Erythroblast (primary cell): ENCODE data around the gene PDLIM5.

Experiments used
- DNase-seq, 2 experiments: peaks; one replicate each; lab custom pipeline; 2025; lab: John Stamatoyannopoulos, UW
- GATA1 ChIP-seq: IDR thresholded peaks from 2 replicates; pipeline ENCODE4 v1.6.1; 2011; ENCODE audit warnings: low read depth, mild to moderate bottlenecking, control low read depth, low read length, moderate library complexity
- POLR2A ChIP-seq: IDR thresholded peaks from 2 replicates; pipeline ENCODE4 v1.6.1; 2011; ENCODE audit warnings: mild to moderate bottlenecking, low read length

PDLIM5 gene

DNA sequence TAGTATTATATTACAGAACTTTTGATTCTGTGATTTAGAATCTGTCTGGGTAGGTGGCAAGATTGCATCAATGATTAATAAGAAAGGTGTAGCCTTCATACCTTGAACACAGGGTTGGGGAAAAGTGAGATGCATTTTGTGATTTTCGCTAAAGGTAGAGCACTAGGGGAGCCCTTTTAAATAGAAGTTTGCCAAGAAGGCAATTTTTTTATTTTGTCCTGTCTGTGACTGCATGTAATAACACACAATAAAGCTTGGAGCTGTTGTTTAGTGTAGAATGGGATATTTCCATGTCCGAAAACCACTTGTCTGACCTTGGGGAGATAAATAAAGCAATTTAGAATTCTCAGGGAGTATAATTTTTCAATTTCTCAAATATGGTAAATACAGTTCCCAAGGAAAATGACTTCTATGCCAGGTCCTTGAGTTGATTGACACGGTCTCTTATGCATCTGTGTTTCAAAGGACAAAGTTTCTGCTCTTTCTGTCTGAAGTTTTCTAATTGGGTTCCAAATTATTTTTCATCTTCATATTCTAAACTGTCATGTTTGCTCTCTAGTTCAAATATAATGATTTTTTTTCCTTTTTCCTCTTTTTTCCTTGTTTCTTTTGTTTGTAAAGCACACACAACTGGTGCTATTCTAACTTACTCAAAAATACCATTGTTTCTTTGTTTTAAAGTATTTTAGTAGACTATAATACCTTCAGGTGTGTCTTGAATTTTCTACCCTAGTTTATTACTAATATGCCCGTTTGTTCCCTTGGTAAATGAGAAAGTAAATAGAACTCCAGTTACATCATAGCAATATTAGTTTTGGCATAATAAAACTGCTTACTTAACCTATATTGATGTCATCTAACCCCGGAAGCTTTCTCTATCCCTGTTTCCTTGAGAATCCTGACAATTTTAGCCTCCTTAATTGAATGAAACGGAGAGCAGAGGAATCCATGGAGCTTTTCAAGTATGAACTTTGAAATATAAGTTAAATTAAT, 218.2 kb downstream of the PDLIM5 start:
- no peak for DNase-seq
- TF ChIP-seq POLR2A (no peak), GATA1 (no peak)

DNA sequence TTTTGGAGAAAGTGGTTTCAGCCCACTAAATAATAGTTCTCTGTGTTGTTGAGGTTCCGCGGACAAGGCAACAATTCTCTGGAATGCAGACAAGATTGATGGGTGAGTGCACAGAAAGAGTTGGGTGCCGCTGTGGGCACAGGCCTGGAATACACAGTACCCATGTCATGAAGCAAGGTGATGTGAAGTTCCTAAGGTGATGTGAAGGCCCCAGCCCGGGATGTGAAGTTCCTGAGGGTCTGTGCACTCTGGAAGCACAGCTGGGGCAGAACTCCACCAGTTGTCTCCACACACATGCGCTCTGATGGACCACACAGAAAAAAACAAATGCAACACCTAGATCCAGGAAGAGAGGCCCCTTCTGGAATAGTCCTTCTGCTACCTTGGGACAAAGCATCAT, 219.4 kb downstream of the PDLIM5 start:
- no peak for DNase-seq
- no peak for TF ChIP-seq GATA1
- no peak for TF ChIP-seq POLR2A

GRCh38 chr4:94673961-94674360, 222.2 kb downstream of the PDLIM5 start:
- no peak for TF ChIP-seq GATA1
- TF ChIP-seq POLR2A = no peak
- DNase-seq = no peak

DNA sequence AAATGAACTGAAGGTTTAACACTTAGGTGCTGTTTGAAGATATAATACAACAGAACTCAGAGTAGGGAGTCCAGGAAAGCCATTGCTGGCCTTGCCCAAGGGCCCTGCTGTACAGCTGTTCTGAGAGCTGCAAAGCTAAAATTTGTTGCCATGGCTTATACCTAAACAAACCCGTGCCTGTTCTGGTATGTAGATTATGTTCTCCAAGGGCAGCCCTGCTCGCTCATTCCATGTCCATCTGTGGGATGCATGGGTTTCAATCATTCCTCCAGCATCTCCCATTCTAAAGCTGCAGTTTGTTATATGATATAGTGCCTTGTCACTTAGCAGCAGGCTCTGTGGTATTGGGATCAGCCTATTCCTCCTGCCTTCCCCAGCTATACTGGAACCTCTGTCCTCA, 225.2 kb downstream of the PDLIM5 start:
- TF ChIP-seq POLR2A (no peak), GATA1 (no peak)
- no peak for DNase-seq

- TF ChIP-seq POLR2A (no peak), GATA1 (no peak)
- no peak for DNase-seq
These were observed 227.2 kb downstream of the PDLIM5 start for GRCh38 chr4:94678896-94679295.

- no peak for TF ChIP-seq POLR2A
- no peak for TF ChIP-seq GATA1
- no peak for DNase-seq
These were observed 228.6 kb downstream of the PDLIM5 start for GRCh38 chr4:94680176-94680862.

DNA sequence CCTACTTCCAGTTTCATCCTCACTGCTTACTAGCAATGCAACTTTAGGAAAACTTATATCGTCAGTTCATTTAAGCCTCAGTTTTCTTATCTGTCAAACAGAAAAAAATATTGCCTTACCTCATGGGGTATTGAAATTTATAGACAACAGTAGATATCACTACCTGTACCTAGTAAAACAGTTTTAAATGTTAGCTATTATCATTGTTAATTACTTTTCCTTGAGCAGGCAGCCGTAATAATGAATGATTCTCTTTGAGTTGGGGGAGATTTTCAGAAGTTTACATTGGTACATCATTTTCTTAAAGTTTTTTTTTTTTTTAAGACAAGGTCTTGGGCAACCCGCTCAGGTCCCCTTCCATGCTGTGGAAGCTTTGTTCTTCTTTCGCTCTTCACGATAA, 234.3 kb downstream of the PDLIM5 start:
- TF ChIP-seq GATA1 (no peak), POLR2A (no peak)
- DNase-seq = no peak

GRCh38 chr4:94689155-94689860, 237.6 kb downstream of the PDLIM5 start:
- TF ChIP-seq GATA1 (no peak), POLR2A (no peak)
- DNase-seq = no peak

- DNase-seq = no peak
- no peak for TF ChIP-seq GATA1
- TF ChIP-seq POLR2A = no peak
These were observed 239.1 kb downstream of the PDLIM5 start for GRCh38 chr4:94690851-94691254.

DNA sequence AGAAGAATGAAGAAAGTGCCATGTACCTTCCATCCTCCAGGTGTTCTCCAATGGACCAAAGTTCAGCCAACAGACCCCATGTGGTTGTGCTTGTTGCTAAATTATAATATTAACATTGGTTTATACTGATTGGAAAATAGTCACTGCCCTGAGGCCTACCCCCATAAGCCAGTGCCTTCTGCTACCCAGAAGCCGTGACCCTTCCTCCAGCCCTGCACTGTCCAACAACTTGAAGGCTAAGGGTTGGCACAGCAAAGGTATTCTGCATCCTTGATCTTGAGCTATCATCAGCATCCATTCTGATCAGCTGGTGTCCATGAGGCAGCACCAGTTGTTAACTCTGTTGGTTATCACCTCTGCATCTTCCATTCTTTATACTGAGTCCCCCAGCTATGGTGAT, 239.8 kb downstream of the PDLIM5 start:
- DNase-seq = no peak
- no peak for TF ChIP-seq GATA1
- TF ChIP-seq POLR2A = no peak

- no peak for DNase-seq
- TF ChIP-seq POLR2A (no peak), GATA1 (no peak)
These were observed 243.6 kb downstream of the PDLIM5 start for GRCh38 chr4:94695384-94695783.

- TF ChIP-seq GATA1 (no peak), POLR2A (no peak)
- DNase-seq = no peak
These were observed 246.4 kb downstream of the PDLIM5 start for GRCh38 chr4:94698187-94698586.

- DNase-seq = no peak
- TF ChIP-seq POLR2A (no peak), GATA1 (no peak)
These were observed 248.6 kb downstream of the PDLIM5 start for GRCh38 chr4:94700298-94700697.
